Progenitor cell of endocrine pancreas (in vitro differentiated cells): ENCODE data around the gene RIMBP2. TPM values are rescaled to one million over a fixed set of nuclear protein-coding genes. Genes with fewer than 3 reads are reported as not detected.

Source experiments
- DNase-seq: peaks from one replicate; pipeline ENCODE4 v3.0.0; 2021; ENCODE audit warnings: low spot score; ENCODE audit not compliant: unreplicated experiment
- H3K27ac Mint-ChIP-seq: 2 replicates; pipeline ENCODE4 v1.8.0; 2021; ENCODE audit warnings: mild to moderate bottlenecking, moderate library complexity, mixed read lengths
- H3K27me3 Mint-ChIP-seq: 2 replicates; pipeline ENCODE4 v1.8.0; 2021; ENCODE audit warnings: mixed read lengths
- H3K36me3 Mint-ChIP-seq: 2 replicates; pipeline ENCODE4 v1.8.0; 2022; ENCODE audit warnings: mixed read lengths; ENCODE audit not compliant: insufficient read depth
- H3K4me1 Mint-ChIP-seq: 2 replicates; pipeline ENCODE4 v1.8.0; 2021; ENCODE audit warnings: low read depth, mixed read lengths
- H3K4me3 Mint-ChIP-seq: 2 replicates; pipeline ENCODE4 v1.8.0; 2021; ENCODE audit warnings: low read depth, mild to moderate bottlenecking, moderate library complexity, mixed read lengths
- H3K9me3 Mint-ChIP-seq: 2 replicates; pipeline ENCODE4 v1.8.0; 2021; ENCODE audit warnings: low read depth, mixed read lengths
- CTCF ChIP-seq: fragments of 200-600 bp; sonication (generic); IDR thresholded peaks from one replicate; pipeline ENCODE4 v1.5.0; 2021; ENCODE audit warnings: antibody characterized with exemption, mild to moderate bottlenecking; ENCODE audit not compliant: unreplicated experiment
- total RNA-seq: library from RNA; stranded (reverse); gene quantifications from 2 replicates; pipeline ENCODE4 v1.2.1, GENCODE V29; 2021

Gene RIMBP2
- total RNA-seq, 1 donor from 2014 or later: 31.6 TPM

GRCh38 chr12:130357729-130358330 lies 358.3 kb downstream of the RIMBP2 start:
- TF ChIP-seq CTCF: no peak
- no peak overlapping the region for H3K27ac Mint-ChIP-seq
- no peaks in the 10 kb centered on the region for H3K36me3 Mint-ChIP-seq
- no peak overlapping the region for H3K4me3 Mint-ChIP-seq
- H3K4me1 Mint-ChIP-seq: no peaks in the 10 kb centered on the region
- no peak for DNase-seq
- peaks cover 78% of the 10 kb centered on the region for H3K27me3 Mint-ChIP-seq
- H3K9me3 Mint-ChIP-seq: no peaks in the 10 kb centered on the region

- Mint-ChIP-seq H3K4me1 (no peaks in the 10 kb centered on the region), H3K27me3 (peaks cover 77% of the 10 kb centered on the region), H3K9me3 (no peaks in the 10 kb centered on the region), H3K27ac (no peak overlapping the region), H3K36me3 (no peaks in the 10 kb centered on the region), H3K4me3 (no peak overlapping the region)
- DNase-seq: no peak
- no peak for TF ChIP-seq CTCF
These were observed 358.9 kb downstream of the RIMBP2 start for GRCh38 chr12:130357241-130357640.

- TF ChIP-seq CTCF: no peak
- no peak for DNase-seq
- no peaks in the 10 kb centered on the region for H3K4me1 Mint-ChIP-seq
- no peak overlapping the region for H3K4me3 Mint-ChIP-seq
- H3K36me3 Mint-ChIP-seq: no peaks in the 10 kb centered on the region
- H3K27ac Mint-ChIP-seq: no peak overlapping the region
- peaks cover 80% of the 10 kb centered on the region for H3K27me3 Mint-ChIP-seq
- no peaks in the 10 kb centered on the region for H3K9me3 Mint-ChIP-seq
These were observed 359.9 kb downstream of the RIMBP2 start for GRCh38 chr12:130356222-130356621.

GRCh38 chr12:130354407-130354806 lies 361.7 kb downstream of the RIMBP2 start:
- H3K27ac Mint-ChIP-seq: no peak overlapping the region
- H3K27me3 Mint-ChIP-seq: peaks cover 80% of the 10 kb centered on the region
- no peak for DNase-seq
- H3K36me3 Mint-ChIP-seq: no peaks in the 10 kb centered on the region
- no peaks in the 10 kb centered on the region for H3K4me1 Mint-ChIP-seq
- H3K9me3 Mint-ChIP-seq: no peaks in the 10 kb centered on the region
- H3K4me3 Mint-ChIP-seq: no peak overlapping the region
- TF ChIP-seq CTCF: no peak

GRCh38 chr12:130353081-130353480 lies 363.0 kb downstream of the RIMBP2 start:
- H3K27me3 Mint-ChIP-seq: peaks cover 70% of the 10 kb centered on the region
- TF ChIP-seq CTCF: no peak
- H3K4me1 Mint-ChIP-seq: no peaks in the 10 kb centered on the region
- no peaks in the 10 kb centered on the region for H3K36me3 Mint-ChIP-seq
- H3K4me3 Mint-ChIP-seq: no peak overlapping the region
- H3K27ac Mint-ChIP-seq: no peak overlapping the region
- DNase-seq: no peak
- H3K9me3 Mint-ChIP-seq: no peaks in the 10 kb centered on the region
